HEK293 (cell line): ENCODE results near the gene ETV7.
"Not testable (repeated sequence)": the region's sequence is repeated elsewhere in the genome, so short reads cannot be mapped to it uniquely, and the experiment has no call there.

Experiments used
- CTCF ChIA-PET: fragments of 350-600 bp; formaldehyde crosslinking; extraction: SDS; loops from one replicate; lab custom pipeline; 2021; ENCODE audit warnings: antibody characterized with exemption; lab: Yijun Ruan, JAX
- POLR2A ChIA-PET: fragments of 300-600 bp; formaldehyde crosslinking; extraction: SDS; loops from one replicate; lab custom pipeline; 2020; ENCODE audit warnings: antibody characterized with exemption, inconsistent platforms; lab: Yijun Ruan, JAX
- H3K27ac ChIP-seq: fragments of 200-500 bp; sonication (Bioruptor generic); 2 replicates; pipeline ENCODE4 v1.5.1; 2014; ENCODE audit warnings: low read depth, low read length, control low read depth, inconsistent platforms; ENCODE audit errors: extremely low read depth
- H3K36me3 ChIP-seq, 2 experiments: fragments of 200-500 bp in 1 of 2; sonication (Bioruptor generic) in 1 of 2; 1 replicate in 1 of 2; 2 replicates in 1 of 2; pipeline ENCODE4 v1.5.1; 2014 to 2017; ENCODE audit warnings: inconsistent platforms in 2 of 2, low read length in 2 of 2; ENCODE audit not compliant: control insufficient read depth in 2 of 2, insufficient read depth in 1 of 2
- H3K4me1 ChIP-seq: fragments of 200-500 bp; sonication (Bioruptor generic); 2 replicates; pipeline ENCODE4 v1.5.1; 2014; ENCODE audit warnings: mild to moderate bottlenecking, low read length, inconsistent platforms; ENCODE audit not compliant: control insufficient read depth, insufficient read depth
- H3K4me3 ChIP-seq: 2 replicates; pipeline ENCODE4 v1.5.1; 2011; ENCODE audit warnings: low read depth, mild to moderate bottlenecking, control low read depth, low read length, moderate library complexity
- H3K9me3 ChIP-seq: fragments of 200-500 bp; sonication (Bioruptor generic); 2 replicates; pipeline ENCODE4 v1.5.1; 2014; ENCODE audit warnings: low read depth, low read length, inconsistent platforms; ENCODE audit not compliant: control insufficient read depth, insufficient read depth
- GLIS1 ChIP-seq: fragments of 450-650 bp; formaldehyde crosslinking; IDR thresholded peaks from 2 replicates; pipeline ENCODE4 v1.5.1; 2016; ENCODE audit warnings: missing biosample characterization, missing genetic modification characterization
- HOXA7 ChIP-seq: sonication (generic); formaldehyde crosslinking; IDR thresholded peaks from 2 replicates; pipeline ENCODE4 v1.8.1; 2022; ENCODE audit warnings: missing genetic modification reagents, borderline replicate concordance
- INSM2 ChIP-seq: fragments of 450-650 bp; formaldehyde crosslinking; IDR thresholded peaks from 2 replicates; pipeline ENCODE4 v1.5.1; 2016; ENCODE audit warnings: missing biosample characterization, missing genetic modification characterization
- OSR2 ChIP-seq: fragments of 450-650 bp; formaldehyde crosslinking; IDR thresholded peaks from 2 replicates; pipeline ENCODE4 v1.5.1; 2016; ENCODE audit warnings: missing biosample characterization, missing genetic modification characterization
- SALL2 ChIP-seq: fragments of 450-650 bp; formaldehyde crosslinking; IDR thresholded peaks from 2 replicates; pipeline ENCODE4 v1.5.0; 2017; ENCODE audit warnings: missing biosample characterization, mild to moderate bottlenecking, missing genetic modification characterization, borderline replicate concordance
- SETDB1 ChIP-seq: IDR thresholded peaks from one replicate; pipeline ENCODE4 v1.6.1; 2017; ENCODE audit warnings: mild to moderate bottlenecking, low read length, moderate library complexity, mixed read lengths; ENCODE audit not compliant: insufficient read length
- ZBTB17 ChIP-seq: fragments of 450-650 bp; formaldehyde crosslinking; IDR thresholded peaks from 2 replicates; pipeline ENCODE4 v1.5.1; 2016; ENCODE audit warnings: missing biosample characterization, missing genetic modification characterization
- ZBTB21 ChIP-seq: fragments of 450-650 bp; formaldehyde crosslinking; IDR thresholded peaks from 2 replicates; pipeline ENCODE4 v1.5.1; 2017; ENCODE audit warnings: missing biosample characterization, missing genetic modification characterization
- ZFP69B ChIP-seq: fragments of 450-650 bp; formaldehyde crosslinking; IDR thresholded peaks from 2 replicates; pipeline ENCODE4 v1.5.1; 2016; ENCODE audit warnings: missing biosample characterization, missing genetic modification characterization
- ZIC2 ChIP-seq: fragments of 450-650 bp; formaldehyde crosslinking; IDR thresholded peaks from 2 replicates; pipeline ENCODE4 v1.5.1; 2016; ENCODE audit warnings: missing biosample characterization, missing genetic modification characterization
- ZNF10 ChIP-seq: fragments of 450-650 bp; formaldehyde crosslinking; IDR thresholded peaks from 2 replicates; pipeline ENCODE4 v1.5.1; 2017; ENCODE audit warnings: missing biosample characterization, missing genetic modification characterization
- ZNF169 ChIP-seq: fragments of 450-650 bp; formaldehyde crosslinking; IDR thresholded peaks from 2 replicates; pipeline ENCODE4 v1.5.1; 2016; ENCODE audit warnings: missing biosample characterization, missing genetic modification characterization
- ZNF221 ChIP-seq: fragments of 450-650 bp; formaldehyde crosslinking; IDR thresholded peaks from 2 replicates; pipeline ENCODE4 v1.5.1; 2017; ENCODE audit warnings: missing biosample characterization, missing genetic modification characterization, borderline replicate concordance
- ZNF324 ChIP-seq: fragments of 450-650 bp; formaldehyde crosslinking; IDR thresholded peaks from 2 replicates; pipeline ENCODE4 v1.5.1; 2016; ENCODE audit warnings: missing biosample characterization, missing genetic modification characterization
- ZNF362 ChIP-seq: fragments of 450-650 bp; formaldehyde crosslinking; IDR thresholded peaks from 2 replicates; pipeline ENCODE4 v1.5.1; 2016; ENCODE audit warnings: missing biosample characterization, missing genetic modification characterization
- ZNF366 ChIP-seq: fragments of 450-650 bp; formaldehyde crosslinking; conservative IDR thresholded peaks from 2 replicates; pipeline ENCODE4 v1.5.1; 2016; ENCODE audit warnings: missing biosample characterization, missing genetic modification characterization
- ZNF530 ChIP-seq: fragments of 450-650 bp; formaldehyde crosslinking; IDR thresholded peaks from 2 replicates; pipeline ENCODE4 v1.5.1; 2016; ENCODE audit warnings: low read depth, missing biosample characterization, missing genetic modification characterization
- ZNF645 ChIP-seq: fragments of 450-650 bp; formaldehyde crosslinking; IDR thresholded peaks from 2 replicates; pipeline ENCODE4; 2016; ENCODE audit warnings: missing biosample characterization, missing genetic modification characterization
- ZNF76 ChIP-seq: fragments of 450-650 bp; formaldehyde crosslinking; IDR thresholded peaks from 2 replicates; pipeline ENCODE4; 2016; ENCODE audit warnings: low read depth, missing biosample characterization, missing genetic modification characterization, borderline replicate concordance
- ZNF768 ChIP-seq: fragments of 450-650 bp; formaldehyde crosslinking; IDR thresholded peaks from 2 replicates; pipeline ENCODE4 v1.5.1; 2018; ENCODE audit warnings: missing biosample characterization, mild to moderate bottlenecking, missing genetic modification characterization
- ZNF843 ChIP-seq: fragments of 450-650 bp; formaldehyde crosslinking; IDR thresholded peaks from 2 replicates; pipeline ENCODE4 v1.5.1; 2016; ENCODE audit warnings: missing biosample characterization, missing genetic modification characterization
- ZXDB ChIP-seq: fragments of 450-650 bp; formaldehyde crosslinking; IDR thresholded peaks from 2 replicates; pipeline ENCODE4 v1.5.1; 2016; ENCODE audit warnings: missing biosample characterization, missing genetic modification characterization
- TF ChIP-seq, protein P1 (sequence below): fragments of 450-650 bp; formaldehyde crosslinking; IDR thresholded peaks from 2 replicates; pipeline ENCODE4 v1.5.1; 2016; ENCODE audit warnings: missing biosample characterization, missing genetic modification characterization
- TF ChIP-seq, protein P2 (sequence below): fragments of 450-650 bp; IDR thresholded peaks from 2 replicates; pipeline ENCODE4 v1.5.1; 2018; ENCODE audit warnings: missing biosample characterization, missing genetic modification characterization

The ETV7 gene

DNA sequence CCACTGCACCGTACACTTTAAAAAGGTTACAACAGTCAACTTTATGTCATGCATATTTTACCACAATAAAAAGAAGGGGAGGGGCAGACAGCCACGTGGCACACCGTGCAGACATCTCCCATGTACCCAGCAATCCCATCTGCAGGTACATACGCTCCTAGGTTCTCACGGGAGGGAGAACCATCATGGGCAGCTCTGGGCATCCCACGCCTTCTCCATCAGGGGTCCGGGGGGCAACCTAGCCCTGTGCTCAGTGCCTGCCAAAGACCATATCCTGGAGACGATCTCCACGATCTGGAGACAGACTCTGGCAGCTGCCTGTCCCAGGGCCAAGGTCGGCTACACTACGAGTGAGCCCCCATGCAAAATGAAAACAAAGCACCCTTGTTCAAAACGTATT, 48.3 kb downstream of the ETV7 start:
- CTCF ChIA-PET: interaction anchor here (0.7 to 17.7 kb wide), 3 partner anchors 19 to 34 kb away, joined by 3 to 234 read pairs (median 57); no protein-coding TSS in a partner anchor
- H3K4me1 ChIP-seq: peaks cover 3% of the 10 kb centered on the region
- TF ChIP-seq ZNF768 (no peak), SETDB1 (no peak), SALL2 (no peak), INSM2 (no peak), HOXA7 (CRISPR knock-in tag) (no peak), ZNF76 (tag by site-specific recombination) (no peak), ZNF530 (tag by site-specific recombination) (no peak), ZIC2 (tag by site-specific recombination) (no peak), ZNF324 (tag by site-specific recombination) (no peak), ZNF10 (tag by site-specific recombination) (no peak), ZNF221 (tag by site-specific recombination) (no peak)
- TF ChIP-seq, protein P1, sequence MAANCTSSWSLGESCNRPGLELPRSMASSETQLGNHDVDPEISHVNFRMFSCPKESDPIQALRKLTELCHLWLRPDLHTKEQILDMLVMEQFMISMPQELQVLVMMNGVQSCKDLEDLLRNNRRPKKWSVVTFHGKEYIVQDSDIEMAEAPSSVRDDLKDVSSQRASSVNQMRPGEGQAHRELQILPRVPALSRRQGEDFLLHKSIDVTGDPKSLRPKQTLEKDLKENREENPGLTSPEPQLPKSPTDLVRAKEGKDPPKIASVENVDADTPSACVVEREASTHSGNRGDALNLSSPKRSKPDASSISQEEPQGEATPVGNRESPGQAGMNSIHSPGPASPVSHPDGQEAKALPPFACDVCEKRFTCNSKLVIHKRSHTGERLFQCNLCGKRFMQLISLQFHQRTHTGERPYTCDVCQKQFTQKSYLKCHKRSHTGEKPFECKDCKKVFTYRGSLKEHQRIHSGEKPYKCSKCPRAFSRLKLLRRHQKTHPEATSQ: no peak
- TF ChIP-seq, all 188 proteins: peak for 0

GRCh38 chr6:36338223-36338622, 49.2 kb downstream of the ETV7 start:
- H3K4me3 ChIP-seq, POLR2A ChIA-PET, H3K27ac ChIP-seq, H3K9me3 ChIP-seq, H3K36me3 ChIP-seq, H3K4me1 ChIP-seq: not testable (repeated sequence)
- peak; percentile 78 for TF ChIP-seq ZNF366 (tag by site-specific recombination)
- CTCF ChIA-PET: interaction anchor here (17.7 kb wide), 1 partner anchor 20 kb away, joined by 234 read pairs; no protein-coding TSS in a partner anchor

More for the DNA sequence above, 48.3 kb downstream of the ETV7 start:
- Histone ChIP-seq H3K27ac (no peak overlapping the region), H3K4me3 (no peak overlapping the region), H3K9me3 (no peaks in the 10 kb centered on the region), H3K36me3 (no peaks in the 10 kb centered on the region)
- POLR2A ChIA-PET: no interaction called here

- ChIA-PET POLR2A (no interaction called here), CTCF (interaction anchor here (0.7 to 17.7 kb wide), 2 partner anchors 21 to 93 kb away, joined by 3 to 234 read pairs; no protein-coding TSS in a partner anchor)
- H3K4me3 ChIP-seq: no peak overlapping the region
- H3K9me3 ChIP-seq: no peaks in the 10 kb centered on the region
- H3K27ac ChIP-seq: no peak overlapping the region
- H3K4me1 ChIP-seq: peaks cover 3% of the 10 kb centered on the region
- H3K36me3 ChIP-seq: no peaks in the 10 kb centered on the region
- no peak for TF ChIP-seq ZNF645 (tag by site-specific recombination)
- TF ChIP-seq ZBTB17: 0 out of 2 replicates have a peak, but pooled peaks have one; percentile 15
- no peak for TF ChIP-seq ZNF169 (tag by site-specific recombination)
- peak; percentile 38; the same call in 1 of the 2 replicates for TF ChIP-seq ZBTB21 (tag by site-specific recombination)
- no peak for TF ChIP-seq ZNF843 (tag by site-specific recombination)
- TF ChIP-seq, protein P2, sequence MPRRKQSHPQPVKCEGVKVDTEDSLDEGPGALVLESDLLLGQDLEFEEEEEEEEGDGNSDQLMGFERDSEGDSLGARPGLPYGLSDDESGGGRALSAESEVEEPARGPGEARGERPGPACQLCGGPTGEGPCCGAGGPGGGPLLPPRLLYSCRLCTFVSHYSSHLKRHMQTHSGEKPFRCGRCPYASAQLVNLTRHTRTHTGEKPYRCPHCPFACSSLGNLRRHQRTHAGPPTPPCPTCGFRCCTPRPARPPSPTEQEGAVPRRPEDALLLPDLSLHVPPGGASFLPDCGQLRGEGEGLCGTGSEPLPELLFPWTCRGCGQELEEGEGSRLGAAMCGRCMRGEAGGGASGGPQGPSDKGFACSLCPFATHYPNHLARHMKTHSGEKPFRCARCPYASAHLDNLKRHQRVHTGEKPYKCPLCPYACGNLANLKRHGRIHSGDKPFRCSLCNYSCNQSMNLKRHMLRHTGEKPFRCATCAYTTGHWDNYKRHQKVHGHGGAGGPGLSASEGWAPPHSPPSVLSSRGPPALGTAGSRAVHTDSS: no peak
- peak; percentile 91 for TF ChIP-seq GLIS1 (tag by site-specific recombination)
- no peak for TF ChIP-seq ZXDB (tag by site-specific recombination)
- peak; percentile 73 for TF ChIP-seq ZIC2 (tag by site-specific recombination)
- no peak for TF ChIP-seq ZFP69B (tag by site-specific recombination)
- peak; percentile 24; the same call in 1 of the 2 replicates for TF ChIP-seq OSR2 (tag by site-specific recombination)
- TF ChIP-seq ZNF362 (tag by site-specific recombination): peak; percentile 81; the same call in 1 of the 2 replicates
Measured at GRCh38 chr6:36337814-36338213, 49.7 kb downstream of the ETV7 start.
